Central memory CD8-positive, alpha-beta T cell (primary cell): Measurements from ENCODE around the gene RP9.

Experiments
- ATAC-seq: fragments of 150-1000 bp; cut with Tn5 transposase; replicated peaks from 2 replicates; pipeline ENCODE4 v1.10.0; 2022; ENCODE audit warnings: mild to moderate bottlenecking, moderate FRiP score, moderate number of reproducible peaks; ENCODE audit not compliant: poor library complexity, severe bottlenecking; ENCODE audit errors: extremely low read depth
- DNase-seq, 2 donors: peaks; one replicate each; pipeline ENCODE4 v3.0.0; 2021; ENCODE audit warnings: low spot score in 2 of 2
- H3K27ac Mint-ChIP-seq: one replicate; pipeline ENCODE4 v1.8.0; 2022; ENCODE audit warnings: low read depth, mild to moderate bottlenecking, moderate library complexity, mixed read lengths
- H3K27me3 Mint-ChIP-seq: one replicate; pipeline ENCODE4 v1.8.0; 2022; ENCODE audit warnings: mixed read lengths
- H3K36me3 Mint-ChIP-seq: one replicate; pipeline ENCODE4 v1.8.0; 2022; ENCODE audit warnings: mild to moderate bottlenecking, moderate library complexity, mixed read lengths; ENCODE audit not compliant: insufficient read depth
- H3K4me1 Mint-ChIP-seq: one replicate; pipeline ENCODE4 v1.8.0; 2022; ENCODE audit warnings: mixed read lengths
- H3K4me3 Mint-ChIP-seq: one replicate; pipeline ENCODE4 v1.8.0; 2022; ENCODE audit warnings: mild to moderate bottlenecking, moderate library complexity, mixed read lengths
- H3K9me3 Mint-ChIP-seq: one replicate; pipeline ENCODE4 v1.8.0; 2022; ENCODE audit warnings: mixed read lengths

Gene RP9, protein sequence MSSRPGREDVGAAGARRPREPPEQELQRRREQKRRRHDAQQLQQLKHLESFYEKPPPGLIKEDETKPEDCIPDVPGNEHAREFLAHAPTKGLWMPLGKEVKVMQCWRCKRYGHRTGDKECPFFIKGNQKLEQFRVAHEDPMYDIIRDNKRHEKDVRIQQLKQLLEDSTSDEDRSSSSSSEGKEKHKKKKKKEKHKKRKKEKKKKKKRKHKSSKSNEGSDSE

DNA sequence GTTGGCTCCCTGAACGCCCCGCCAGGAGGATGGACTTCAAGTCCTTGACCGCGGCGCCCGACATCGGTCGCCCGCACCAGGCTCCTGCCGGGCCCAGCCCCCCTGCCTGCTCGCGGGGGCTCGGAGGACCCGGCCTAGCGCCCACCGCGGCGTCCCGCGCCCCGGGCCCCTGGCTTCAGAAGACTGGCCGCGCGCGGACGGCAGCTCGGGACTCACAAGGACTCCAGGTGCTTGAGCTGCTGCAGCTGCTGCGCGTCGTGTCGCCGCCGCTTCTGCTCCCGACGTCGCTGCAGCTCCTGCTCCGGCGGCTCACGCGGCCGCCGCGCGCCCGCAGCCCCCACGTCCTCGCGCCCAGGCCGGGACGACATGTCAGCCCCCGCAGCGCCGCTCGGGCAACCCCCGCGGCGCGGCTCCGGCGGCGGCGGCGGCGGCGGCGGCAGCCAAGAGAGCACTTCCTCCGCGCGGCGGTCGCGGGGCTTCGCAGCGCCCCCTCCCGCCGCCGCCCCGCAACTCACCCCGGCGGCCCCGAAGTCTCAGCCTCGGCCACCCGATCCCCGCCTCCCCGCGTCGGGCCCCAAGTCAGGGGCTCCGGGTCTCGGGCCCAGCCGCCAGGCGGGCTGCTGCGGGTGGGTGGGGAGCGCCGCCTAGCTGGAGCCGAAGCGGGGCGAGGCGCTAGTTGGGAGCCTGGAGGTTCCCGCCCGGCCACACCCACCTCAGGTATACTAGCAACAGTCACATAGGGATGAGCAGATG, at the start of gene RP9:
Gene RP9 (minus strand): TSS at position 400 of the 753 bp plus-strand sequence. CDS start 32 bp downstream, at position 368.
- DNase-seq, result peak; percentile 56 to 58
- Mint-ChIP-seq H3K27ac (peak within 1 kb of the TSS; percentile 67), H3K4me3 (peak within 1 kb of the TSS; percentile 78), H3K4me1 (peaks cover 41% of the 10 kb centered on the region), H3K9me3 (no peaks in the 10 kb centered on the region), H3K36me3 (peaks cover 5% of the 10 kb centered on the region), H3K27me3 (peaks cover 8% of the 10 kb centered on the region)
- peak; percentile 83 for ATAC-seq

DNA sequence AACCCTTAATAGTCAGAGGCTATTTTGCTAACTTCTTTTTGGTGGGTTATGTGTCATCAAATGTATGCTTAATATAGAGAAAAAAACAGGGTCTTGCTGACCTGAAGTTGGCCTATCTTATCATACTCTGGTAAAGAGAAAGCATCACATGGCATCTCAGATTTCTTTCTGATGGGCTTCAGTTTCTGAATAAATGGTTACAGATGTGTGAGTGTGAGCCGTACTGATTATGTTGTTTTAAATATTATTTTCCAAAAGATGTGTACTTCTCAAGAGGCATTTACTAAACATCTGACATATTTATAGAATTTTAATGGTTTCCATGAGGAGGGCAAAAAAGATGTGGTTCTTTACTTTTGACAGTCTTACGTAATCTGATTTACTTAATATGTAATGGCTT, 48.6 kb upstream of the RP9 start:
- Mint-ChIP-seq H3K27ac (no peak overlapping the region), H3K4me3 (no peak overlapping the region), H3K27me3 (no peaks in the 10 kb centered on the region), H3K36me3 (peaks cover 7% of the 10 kb centered on the region), H3K9me3 (no peaks in the 10 kb centered on the region), H3K4me1 (no peaks in the 10 kb centered on the region)
- ATAC-seq (no peak), DNase-seq (no peak)

DNA sequence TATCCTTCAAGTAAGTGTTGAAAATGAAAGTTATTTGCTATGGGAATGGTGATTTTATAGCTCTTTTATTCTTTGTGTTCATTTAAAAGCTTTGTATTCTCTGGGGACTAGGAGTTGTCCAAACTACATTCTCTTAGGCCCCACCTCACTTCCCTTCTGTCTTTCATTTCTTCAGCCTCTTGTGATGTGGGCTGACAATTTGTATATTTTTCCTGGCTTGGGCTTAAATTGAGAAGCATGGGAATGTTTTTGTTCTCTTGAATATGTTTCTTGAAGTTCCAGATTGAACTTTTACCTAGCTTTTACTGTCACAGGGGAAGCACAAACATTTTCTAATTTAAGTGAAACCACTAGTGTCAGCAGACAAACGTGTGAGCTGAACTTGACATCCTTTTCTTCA, 48.1 kb upstream of the RP9 start:
- Mint-ChIP-seq H3K36me3 (peaks cover 4% of the 10 kb centered on the region), H3K27ac (no peak overlapping the region), H3K4me1 (no peaks in the 10 kb centered on the region), H3K9me3 (no peaks in the 10 kb centered on the region), H3K27me3 (no peaks in the 10 kb centered on the region), H3K4me3 (no peak overlapping the region)
- no peak for ATAC-seq
- DNase-seq, result no peak

DNA sequence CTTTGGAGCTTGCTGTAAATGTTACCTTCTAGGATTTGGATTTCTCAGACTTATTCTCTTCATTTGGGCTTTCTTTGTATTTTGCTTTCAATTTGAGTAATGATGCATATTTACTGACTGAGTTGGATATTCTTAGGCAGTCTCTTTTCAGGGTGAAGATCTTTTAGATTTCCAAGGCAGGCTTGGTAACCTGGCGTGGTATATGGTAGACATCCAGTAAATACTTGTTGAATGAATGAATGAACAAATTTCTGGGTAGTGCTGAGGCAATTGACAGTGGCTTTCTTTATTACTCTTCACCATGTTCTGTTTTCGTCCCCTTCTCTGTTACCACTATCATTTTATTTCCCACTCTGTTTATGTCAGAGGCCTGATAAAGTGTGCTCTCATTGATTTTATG, 47.2 kb upstream of the RP9 start:
- H3K9me3 Mint-ChIP-seq, result no peaks in the 10 kb centered on the region
- no peaks in the 10 kb centered on the region for H3K4me1 Mint-ChIP-seq
- ATAC-seq, result no peak
- H3K36me3 Mint-ChIP-seq, result peaks cover 4% of the 10 kb centered on the region
- H3K4me3 Mint-ChIP-seq, result no peak overlapping the region
- no peaks in the 10 kb centered on the region for H3K27me3 Mint-ChIP-seq
- no peak for DNase-seq
- no peak overlapping the region for H3K27ac Mint-ChIP-seq

DNA sequence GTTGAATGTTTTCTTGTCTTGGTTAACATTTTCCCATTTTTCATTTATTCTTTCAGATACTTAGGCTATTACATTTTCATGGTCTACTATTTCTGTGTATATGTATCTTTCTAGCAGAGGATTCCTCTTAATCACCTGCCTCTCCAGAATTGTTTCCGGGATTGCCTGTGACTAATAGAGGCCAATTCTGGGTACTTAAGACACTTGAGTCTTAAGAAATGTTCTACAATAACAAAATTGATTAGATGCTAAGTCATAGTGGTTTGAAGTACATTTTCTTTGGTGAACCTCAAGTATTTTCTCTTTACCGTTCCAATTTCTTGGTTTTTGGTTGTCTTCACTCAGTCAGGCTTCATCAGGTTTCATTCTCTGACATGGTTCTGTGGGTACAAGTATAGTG, 46.6 kb upstream of the RP9 start:
- no peaks in the 10 kb centered on the region for H3K4me1 Mint-ChIP-seq

GRCh38 chr7:33152087-33152486, 42.9 kb upstream of the RP9 start:
- Mint-ChIP-seq H3K4me3 (no peak overlapping the region), H3K4me1 (no peaks in the 10 kb centered on the region), H3K27ac (no peak overlapping the region), H3K9me3 (no peaks in the 10 kb centered on the region), H3K36me3 (peaks cover 6% of the 10 kb centered on the region), H3K27me3 (no peaks in the 10 kb centered on the region)
- ATAC-seq (no peak), DNase-seq (no peak)

More for the DNA sequence above, 46.6 kb upstream of the RP9 start:
- Mint-ChIP-seq H3K27ac (no peak overlapping the region), H3K27me3 (no peaks in the 10 kb centered on the region), H3K4me3 (no peak overlapping the region), H3K36me3 (peaks cover 4% of the 10 kb centered on the region), H3K9me3 (no peaks in the 10 kb centered on the region)
- ATAC-seq (no peak), DNase-seq (no peak)

- peaks cover 10% of the 10 kb centered on the region for H3K4me1 Mint-ChIP-seq
- ATAC-seq (no peak), DNase-seq (no peak)
- no peaks in the 10 kb centered on the region for H3K9me3 Mint-ChIP-seq
- no peaks in the 10 kb centered on the region for H3K27me3 Mint-ChIP-seq
- no peak overlapping the region for H3K4me3 Mint-ChIP-seq
- peaks cover 5% of the 10 kb centered on the region for H3K36me3 Mint-ChIP-seq
- H3K27ac Mint-ChIP-seq, result no peak overlapping the region
Observed at GRCh38 chr7:33145156-33145555, 36.0 kb upstream of the RP9 start.

DNA sequence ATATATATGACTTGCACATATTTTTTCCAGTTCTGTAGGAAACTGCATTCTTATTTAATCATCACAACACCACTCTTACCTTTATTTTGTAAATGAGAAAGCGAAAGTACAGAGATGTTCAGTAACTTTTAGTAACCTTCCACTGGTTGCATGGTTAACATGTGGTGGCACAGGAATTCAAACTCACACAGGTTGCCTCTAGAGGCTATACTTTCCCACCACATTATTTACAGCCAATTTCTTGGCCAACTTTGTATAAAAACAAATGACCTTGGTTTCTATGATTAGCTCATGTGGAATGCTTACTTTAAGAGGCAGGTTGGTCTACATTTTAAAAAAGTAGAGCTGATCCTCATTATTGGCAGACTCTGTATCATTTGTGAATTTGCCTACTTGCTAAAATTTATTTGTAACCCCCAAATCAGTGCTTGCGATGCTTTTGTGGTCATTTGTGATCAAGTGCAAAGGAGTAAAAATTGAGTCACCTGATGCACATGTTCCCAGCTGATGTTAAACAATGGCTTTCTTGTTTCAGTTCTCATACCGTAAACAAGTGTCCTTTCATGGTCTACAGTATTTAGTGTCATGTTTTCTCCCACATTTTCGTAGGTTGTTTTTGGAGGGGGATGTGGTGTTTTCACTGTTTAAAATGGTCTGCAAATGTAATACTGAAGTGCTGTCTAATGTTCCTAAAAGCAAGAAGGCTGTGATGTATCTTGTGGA, 35.0 kb upstream of the RP9 start:
- DNase-seq (no peak), ATAC-seq (no peak)
- Mint-ChIP-seq H3K4me1 (peaks cover 12% of the 10 kb centered on the region), H3K36me3 (peaks cover 5% of the 10 kb centered on the region), H3K27me3 (no peaks in the 10 kb centered on the region), H3K27ac (no peak overlapping the region), H3K9me3 (no peaks in the 10 kb centered on the region), H3K4me3 (no peak overlapping the region)

GRCh38 chr7:33142585-33142984, 33.4 kb upstream of the RP9 start:
- no peak for ATAC-seq
- Mint-ChIP-seq H3K36me3 (peaks cover 3% of the 10 kb centered on the region), H3K4me1 (peaks cover 22% of the 10 kb centered on the region)

DNA sequence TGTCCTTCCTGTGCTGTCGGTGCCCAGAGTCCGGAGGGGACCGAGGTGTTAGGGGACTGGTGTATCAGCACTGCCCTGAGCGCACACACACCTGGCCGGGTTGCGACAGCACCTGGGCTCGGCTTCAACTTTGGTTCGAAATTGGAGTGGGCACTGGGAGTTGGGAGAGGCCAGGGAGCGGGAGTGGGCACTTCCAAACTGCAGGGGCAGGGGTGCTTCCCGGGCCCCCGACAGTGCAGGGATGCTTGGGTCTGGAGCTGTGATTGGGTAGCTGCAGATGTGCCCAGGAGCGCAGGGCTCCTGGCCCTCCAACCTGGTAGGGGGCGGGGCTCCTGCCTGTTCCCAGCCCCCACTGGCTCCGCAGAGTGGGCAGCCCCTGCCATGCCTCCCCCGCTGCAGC, 27.9 kb upstream of the RP9 start:
- ATAC-seq, result no peak
- Mint-ChIP-seq H3K27ac (no peak overlapping the region), H3K4me1 (peaks cover 27% of the 10 kb centered on the region), H3K4me3 (no peak overlapping the region), H3K9me3 (peaks cover 6% of the 10 kb centered on the region), H3K36me3 (no peaks in the 10 kb centered on the region), H3K27me3 (no peaks in the 10 kb centered on the region)
- DNase-seq, result no peak

More at GRCh38 chr7:33142585-33142984, 33.4 kb upstream of the RP9 start:
- Mint-ChIP-seq H3K9me3 (no peaks in the 10 kb centered on the region), H3K27me3 (no peaks in the 10 kb centered on the region), H3K27ac (no peak overlapping the region), H3K4me3 (no peak overlapping the region)
- no peak for DNase-seq

DNA sequence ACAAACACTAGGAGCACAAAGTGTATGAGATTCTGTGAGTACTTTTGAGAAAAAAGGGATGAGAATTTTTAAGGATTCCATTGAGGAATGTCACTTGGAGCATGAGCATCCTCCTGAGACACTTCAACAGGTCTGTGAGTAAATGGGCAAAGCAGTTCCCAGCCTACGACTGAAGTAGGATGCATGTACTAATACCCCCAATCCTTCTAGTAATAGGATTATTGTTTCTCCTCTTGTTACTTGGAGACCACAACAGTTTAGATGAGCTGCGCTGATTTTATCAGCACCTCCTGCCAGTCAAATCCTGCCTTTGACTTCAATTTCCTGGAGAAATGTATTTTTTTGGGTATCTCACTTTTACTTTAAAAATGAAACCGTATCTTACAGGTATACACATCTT, 21.0 kb upstream of the RP9 start:
- Mint-ChIP-seq H3K36me3 (peaks cover 5% of the 10 kb centered on the region), H3K27ac (peak overlapping the region; percentile 92), H3K9me3 (no peaks in the 10 kb centered on the region), H3K4me3 (peak overlapping the region; percentile 95), H3K27me3 (no peaks in the 10 kb centered on the region), H3K4me1 (peaks cover 30% of the 10 kb centered on the region)
- ATAC-seq (no peak), DNase-seq (no peak)

DNA sequence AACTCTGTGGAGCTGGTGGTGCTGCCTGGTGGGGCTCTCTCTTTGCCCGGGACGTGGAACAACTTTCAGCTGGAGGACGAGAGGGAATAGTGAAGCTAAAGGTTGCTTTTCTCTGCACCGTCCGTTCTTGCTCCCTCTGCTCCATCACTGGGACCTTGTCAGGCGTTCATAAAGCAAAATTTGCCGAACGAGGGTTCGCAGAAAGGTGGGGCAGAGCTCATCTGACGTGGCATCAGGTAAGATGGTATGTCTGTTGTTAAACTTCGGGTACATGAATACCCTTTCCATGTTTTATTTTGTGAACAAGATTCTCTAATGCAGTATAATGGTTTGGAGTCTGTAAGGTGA, 20.6 kb upstream of the RP9 start:
- H3K27me3 Mint-ChIP-seq, result no peaks in the 10 kb centered on the region
- peak overlapping the region; percentile 95 for H3K4me3 Mint-ChIP-seq
- H3K9me3 Mint-ChIP-seq, result no peaks in the 10 kb centered on the region
- H3K36me3 Mint-ChIP-seq, result peaks cover 5% of the 10 kb centered on the region
- ATAC-seq (peak; percentile 19), DNase-seq (no peak)
- H3K4me1 Mint-ChIP-seq, result peaks cover 30% of the 10 kb centered on the region
- H3K27ac Mint-ChIP-seq, result peak overlapping the region; percentile 92
